B cell (primary cell): ENCODE results near the gene XRRA1. TPM values are rescaled to one million over a fixed set of nuclear protein-coding genes. Genes with fewer than 3 reads are reported as not detected.

Experiments
- ATAC-seq: fragments of 200-7000 bp; cut with Tn5 transposase; one replicate; pipeline ENCODE4 v1.10.0; 2021; ENCODE audit warnings: low read depth, mild to moderate bottlenecking, moderate number of reproducible peaks, moderate library complexity
- CTCF ChIA-PET: fragments of 350-600 bp; sonication (Branson Sonifier 250); formaldehyde crosslinking; loops from one replicate; lab custom pipeline; 2021; ENCODE audit warnings: antibody characterized with exemption, inconsistent platforms; lab: Charles Lee
- POLR2A ChIA-PET: fragments of 350-600 bp; sonication (Branson Sonifier 250); formaldehyde crosslinking; loops from one replicate; lab custom pipeline; 2021; ENCODE audit warnings: antibody characterized with exemption; lab: Charles Lee
- DNase-seq: peaks from one replicate; pipeline ENCODE4 v3.0.0; 2013
- H2AFZ ChIP-seq: 2 replicates; pipeline ENCODE4 v1.6.1; 2012; ENCODE audit warnings: mild to moderate bottlenecking, low read depth, low read length; ENCODE audit not compliant: insufficient read depth, poor library complexity, severe bottlenecking
- H3K27ac ChIP-seq, 2 donors: 1 replicate in 1 of 2; 2 replicates in 1 of 2; pipeline ENCODE4 v1.5.1; 2012 to 2013; ENCODE audit warnings: low read length in 2 of 2, mild to moderate bottlenecking in 2 of 2, moderate library complexity in 1 of 2
- H3K27me3 ChIP-seq, 4 experiments: fragments of 200-600 bp in 1 of 4; sonication (generic) in 1 of 4; replicated peaks in 1 of 4; 1 replicate in 2 of 4; 2 replicates in 2 of 4; pipeline versions ENCODE4 v1.6.1 to v1.7.0; 2013 to 2016; ENCODE audit warnings: low read length in 3 of 4, mild to moderate bottlenecking in 2 of 4, mixed read lengths in 1 of 4, moderate library complexity in 1 of 4; ENCODE audit not compliant: insufficient read depth in 4 of 4, control insufficient read depth in 3 of 4; ENCODE audit errors: control extremely low read depth in 1 of 4
- H3K36me3 ChIP-seq, 2 experiments: replicated peaks in 1 of 2; 1 replicate in 1 of 2; 2 replicates in 1 of 2; pipeline versions ENCODE4 v1.6.1 to v1.7.1; 2013; ENCODE audit warnings: low read length in 1 of 2; ENCODE audit not compliant: insufficient read depth in 2 of 2, control insufficient read depth in 1 of 2; ENCODE audit errors: control extremely low read depth in 1 of 2, extremely low read depth in 1 of 2
- H3K4me1 ChIP-seq, 2 donors: fragments of 200-600 bp in 1 of 2; sonication (generic) in 1 of 2; 1 replicate in 1 of 2; 2 replicates in 1 of 2; pipeline versions ENCODE4 v1.5.1 to v1.6.1; 2013 to 2017; ENCODE audit warnings: low read length in 2 of 2; ENCODE audit not compliant: control insufficient read depth in 2 of 2, insufficient read depth in 2 of 2
- H3K4me2 ChIP-seq: replicated peaks from 2 replicates; pipeline ENCODE3; 2012; ENCODE audit warnings: mild to moderate bottlenecking, low read depth, low read length; ENCODE audit not compliant: poor library complexity, severe bottlenecking
- H3K4me3 ChIP-seq, 5 experiments: fragments of 200-600 bp in 1 of 5; sonication (generic) in 1 of 5; 1 replicate in 3 of 5; 2 replicates in 2 of 5; pipeline versions ENCODE4 v1.5.1 to v1.7.0; 2011 to 2016; ENCODE audit warnings: low read length in 4 of 5, mild to moderate bottlenecking in 4 of 5, low read depth in 2 of 5, control low read depth in 1 of 5, moderate library complexity in 1 of 5; ENCODE audit not compliant: insufficient read depth in 1 of 5; ENCODE audit errors: control extremely low read depth in 1 of 5, extremely low read depth in 1 of 5
- H3K79me2 ChIP-seq: fragments of 200-600 bp; sonication (generic); one replicate; pipeline ENCODE4 v1.6.0; 2016; ENCODE audit warnings: low read length; ENCODE audit not compliant: control insufficient read depth, insufficient read depth
- H3K9ac ChIP-seq: fragments of 200-600 bp; sonication (generic); 2 replicates; pipeline ENCODE4 v1.6.1; 2017; ENCODE audit warnings: mild to moderate bottlenecking, low read length, moderate library complexity
- H3K9me3 ChIP-seq, 3 donors: one replicate each; pipeline versions ENCODE4 v1.6.1 to v1.7.1; 2013; ENCODE audit warnings: low read length in 2 of 3; ENCODE audit not compliant: control insufficient read depth in 2 of 3, insufficient read depth in 1 of 3; ENCODE audit errors: control extremely low read depth in 1 of 3
- H4K20me1 ChIP-seq: 2 replicates; pipeline ENCODE4 v1.6.0; 2012; ENCODE audit warnings: mild to moderate bottlenecking, low read length; ENCODE audit not compliant: insufficient read depth, control insufficient read depth, poor library complexity, severe bottlenecking
- H3K27ac Mint-ChIP-seq: one replicate; pipeline ENCODE4 v1.8.0; 2021; ENCODE audit warnings: mixed read lengths
- H3K27me3 Mint-ChIP-seq: one replicate; pipeline ENCODE4 v1.8.0; 2021; ENCODE audit warnings: mixed read lengths
- H3K4me1 Mint-ChIP-seq: one replicate; pipeline ENCODE4 v1.8.0; 2021; ENCODE audit warnings: mixed read lengths
- H3K4me3 Mint-ChIP-seq: one replicate; pipeline ENCODE4 v1.8.0; 2021; ENCODE audit warnings: mixed read lengths
- H3K9me3 Mint-ChIP-seq: one replicate; pipeline ENCODE4 v1.8.0; 2022; ENCODE audit warnings: mixed read lengths; ENCODE audit not compliant: insufficient read depth
- CTCF ChIP-seq: fragments of 200-600 bp; IDR thresholded peaks from one replicate; pipeline ENCODE4 v1.8.0; 2022; ENCODE audit warnings: antibody characterized with exemption, mild to moderate bottlenecking
- EZH2 ChIP-seq: IDR thresholded peaks from 2 replicates; pipeline ENCODE4 v1.6.1; 2012; ENCODE audit warnings: borderline replicate concordance, low read depth, mild to moderate bottlenecking, moderate library complexity, low read length; ENCODE audit not compliant: insufficient read depth, poor library complexity, severe bottlenecking
- WGBS: methylation state at CpG from one replicate; pipeline ENCODE4 v1.1.5; 2013; ENCODE audit warnings: missing lambda C conversion rate; ENCODE audit not compliant: insufficient coverage; 5-methylcytosine and 5-hydroxymethylcytosine counted together
- intact Hi-C: fragments of 100-400 bp; cut with micrococcal nuclease; formaldehyde crosslinking; loops from one replicate; pipeline ENCODE4 v1.10.0; 2022
- polyA plus RNA-seq: library from polyadenylated mRNA; depleted of rRNA; stranded (reverse); fragments of >200 nt; gene quantifications from 2 replicates; pipeline ENCODE4 v1.2.3, GENCODE V29; 2012
- total RNA-seq, 2 donors: library from RNA; stranded (reverse); fragments of 120-200 nt in 1 of 2; gene quantifications; 1 replicate in 1 of 2; 2 replicates in 1 of 2; pipeline versions ENCODE4 v1.2.3 to v1.2.4, GENCODE V29; 2013 to 2022

The XRRA1 gene
- total and polyA plus RNA-seq, 2 donors (not counting 1 experiment from before 2014, with no cell fraction given), result 6.9 to 80.8 TPM

- H3K9ac ChIP-seq, result peak overlapping the region; percentile 95
- no peaks in the 10 kb centered on the region for H3K27me3 Mint-ChIP-seq
Measured at GRCh38 chr11:74950374-74950969, 1.6 kb upstream of the XRRA1 start.

More at GRCh38 chr11:74950374-74950969, 1.6 kb upstream of the XRRA1 start:
- DNase-seq (peak; percentile 52), ATAC-seq (no peak)
- Histone ChIP-seq H3K36me3 (peaks cover 0 to 8% of the 10 kb centered on the region in 2 experiments), H2AFZ (peak overlapping the region; percentile 6), H3K4me1 (peaks cover 47 to 62% of the 10 kb centered on the region in 2 donors), H3K9me3 (no peaks in the 10 kb centered on the region), H3K27me3 (no peaks in the 10 kb centered on the region), H3K79me2 (peaks cover 97% of the 10 kb centered on the region), H3K4me3 (peak overlapping the region; percentile 71 to 98 (median 84)), H4K20me1 (no peaks in the 10 kb centered on the region), H3K27ac (peak overlapping the region; percentile 85 to 95), H3K4me2 (peak overlapping the region; percentile 82)
- H3K9me3 Mint-ChIP-seq, result no peaks in the 10 kb centered on the region
- intact Hi-C loops, result no loop called here
- ChIA-PET POLR2A (interaction anchor here (0.7 kb wide), 1 partner anchor 38 kb away, joined by 3 read pairs; the partner anchor contains the start of gene NEU3), CTCF (interaction anchor here (0.8 to 1.7 kb wide), 3 partner anchors 13 to 21 kb away, joined by 3 to 5 read pairs (median 4); no protein-coding TSS in a partner anchor)
- WGBS, result no CpG with 5 or more reads among the region's 2 CpGs
- peaks cover 72% of the 10 kb centered on the region for H3K4me1 Mint-ChIP-seq
- TF ChIP-seq EZH2, result no peak
- TF ChIP-seq CTCF, result no peak
- peak overlapping the region; percentile 94 for H3K4me3 Mint-ChIP-seq
- peak overlapping the region; percentile 96 for H3K27ac Mint-ChIP-seq
